NT2/D1 (cell line): ENCODE data around the gene ABHD17C.
"Not testable (repeated sequence)": the region's sequence is repeated elsewhere in the genome, so short reads cannot be mapped to it uniquely, and the experiment has no call there.

Experiments
- DNase-seq: peaks from one replicate; pipeline ENCODE4 v3.0.0-alpha.2; 2011; ENCODE audit warnings: low read depth, low spot score
- H3K27me3 ChIP-seq: 2 replicates; pipeline ENCODE4 v1.6.0; 2011; ENCODE audit warnings: mild to moderate bottlenecking; ENCODE audit not compliant: insufficient read length, insufficient read depth
- H3K36me3 ChIP-seq: 2 replicates; pipeline ENCODE4 v1.6.1; 2011; ENCODE audit warnings: mild to moderate bottlenecking, low read length, mixed read lengths; ENCODE audit not compliant: insufficient read depth, insufficient read length
- H3K4me1 ChIP-seq: 2 replicates; pipeline ENCODE4 v1.5.1; 2011; ENCODE audit not compliant: insufficient read depth, insufficient read length
- H3K4me3 ChIP-seq: 2 replicates; pipeline ENCODE4 v1.5.1; 2011; ENCODE audit warnings: low read depth; ENCODE audit not compliant: insufficient read length
- H3K9ac ChIP-seq: 2 replicates; pipeline ENCODE4 v1.6.0; 2011; ENCODE audit warnings: low read depth; ENCODE audit not compliant: insufficient read length
- H3K9me3 ChIP-seq: 2 replicates; pipeline ENCODE4 v1.5.1; 2011; ENCODE audit warnings: mild to moderate bottlenecking, low read length; ENCODE audit not compliant: insufficient read depth
- SUZ12 ChIP-seq: IDR thresholded peaks from 2 replicates; pipeline ENCODE4 v1.6.1; 2011; ENCODE audit not compliant: insufficient read length, insufficient read depth; ENCODE audit errors: extremely low read depth
- YY1 ChIP-seq: IDR thresholded peaks from 2 replicates; pipeline ENCODE4 v1.6.1; 2011; ENCODE audit not compliant: insufficient read length, insufficient read depth
- ZNF274 ChIP-seq: IDR thresholded peaks from 2 replicates; pipeline ENCODE4 v1.6.1; 2011; ENCODE audit warnings: mild to moderate bottlenecking, low read depth, low read length

The ABHD17C gene

GRCh38 chr15:80754014-80754413, 58.9 kb downstream of the ABHD17C start:
- TF ChIP-seq YY1 (no peak), SUZ12 (no peak), ZNF274 (no peak)
- H3K4me1 ChIP-seq: no peaks in the 10 kb centered on the region
- H3K27me3 ChIP-seq: no peaks in the 10 kb centered on the region
- H3K9me3 ChIP-seq: no peaks in the 10 kb centered on the region
- H3K36me3 ChIP-seq: no peaks in the 10 kb centered on the region
- DNase-seq: no peak
- no peak overlapping the region for H3K9ac ChIP-seq
- no peak overlapping the region for H3K4me3 ChIP-seq

GRCh38 chr15:80755885-80756284, 60.8 kb downstream of the ABHD17C start:
- no peaks in the 10 kb centered on the region for H3K36me3 ChIP-seq
- H3K4me1 ChIP-seq: no peaks in the 10 kb centered on the region
- no peak overlapping the region for H3K4me3 ChIP-seq
- H3K27me3 ChIP-seq: no peaks in the 10 kb centered on the region
- no peak for TF ChIP-seq ZNF274
- no peak for TF ChIP-seq YY1
- no peak for TF ChIP-seq SUZ12
- no peak overlapping the region for H3K9ac ChIP-seq
- DNase-seq: no peak
- no peaks in the 10 kb centered on the region for H3K9me3 ChIP-seq

GRCh38 chr15:80758130-80758745, 63.1 kb downstream of the ABHD17C start:
- no peak for DNase-seq
- Histone ChIP-seq H3K4me3 (no peak overlapping the region), H3K36me3 (no peaks in the 10 kb centered on the region), H3K9ac (no peak overlapping the region), H3K9me3 (no peaks in the 10 kb centered on the region), H3K4me1 (no peaks in the 10 kb centered on the region), H3K27me3 (no peaks in the 10 kb centered on the region)
- TF ChIP-seq YY1: no peak
- no peak for TF ChIP-seq ZNF274
- TF ChIP-seq SUZ12: no peak

- Histone ChIP-seq H3K4me3 (no peak overlapping the region), H3K27me3 (no peaks in the 10 kb centered on the region), H3K9ac (no peak overlapping the region), H3K36me3 (no peaks in the 10 kb centered on the region), H3K9me3 (no peaks in the 10 kb centered on the region), H3K4me1 (no peaks in the 10 kb centered on the region)
- DNase-seq: no peak
- TF ChIP-seq SUZ12 (no peak), YY1 (no peak), ZNF274 (no peak)
These were observed 65.8 kb downstream of the ABHD17C start for GRCh38 chr15:80760960-80761359.

- no peaks in the 10 kb centered on the region for H3K27me3 ChIP-seq
- H3K9me3 ChIP-seq: no peaks in the 10 kb centered on the region
- DNase-seq: no peak
- H3K4me1 ChIP-seq: no peaks in the 10 kb centered on the region
- H3K4me3 ChIP-seq: no peak overlapping the region
- no peak for TF ChIP-seq SUZ12
- no peak for TF ChIP-seq ZNF274
- no peak for TF ChIP-seq YY1
- no peak overlapping the region for H3K9ac ChIP-seq
- no peaks in the 10 kb centered on the region for H3K36me3 ChIP-seq
These were observed 66.6 kb downstream of the ABHD17C start for GRCh38 chr15:80761754-80762153.

- not testable (repeated sequence) for H3K9ac ChIP-seq, H3K4me1 ChIP-seq, H3K4me3 ChIP-seq, H3K36me3 ChIP-seq, DNase-seq, H3K9me3 ChIP-seq, H3K27me3 ChIP-seq
These were observed 68.1 kb downstream of the ABHD17C start for GRCh38 chr15:80763235-80763634.

- no peaks in the 10 kb centered on the region for H3K27me3 ChIP-seq
- DNase-seq: no peak
- H3K4me1 ChIP-seq: no peaks in the 10 kb centered on the region
- H3K9me3 ChIP-seq: no peaks in the 10 kb centered on the region
- TF ChIP-seq SUZ12 (no peak), YY1 (no peak), ZNF274 (no peak)
- no peak overlapping the region for H3K9ac ChIP-seq
- H3K4me3 ChIP-seq: no peak overlapping the region
- no peaks in the 10 kb centered on the region for H3K36me3 ChIP-seq
These were observed 69.4 kb downstream of the ABHD17C start for GRCh38 chr15:80764535-80764934.

GRCh38 chr15:80766275-80766674, 71.2 kb downstream of the ABHD17C start:
- Histone ChIP-seq H3K9me3 (no peaks in the 10 kb centered on the region), H3K27me3 (no peaks in the 10 kb centered on the region)
- TF ChIP-seq YY1: no peak
- TF ChIP-seq SUZ12: no peak
- no peak for TF ChIP-seq ZNF274

More at GRCh38 chr15:80766275-80766674, 71.2 kb downstream of the ABHD17C start:
- H3K4me3 ChIP-seq: no peak overlapping the region
- H3K4me1 ChIP-seq: no peaks in the 10 kb centered on the region
- H3K9ac ChIP-seq: no peak overlapping the region
- DNase-seq: no peak
- H3K36me3 ChIP-seq: no peaks in the 10 kb centered on the region
